Mucosa of descending colon (tissue), 3 donors: ENCODE measurements around the gene PTHLH. TPM values are rescaled to one million over a fixed set of nuclear protein-coding genes. Genes with fewer than 3 reads are reported as not detected.

Source experiments
- ATAC-seq: fragments of 200-7000 bp; cut with Tn5 transposase; one replicate; pipeline ENCODE4 v1.9.1; 2020; ENCODE audit warnings: mild to moderate bottlenecking, moderate library complexity
- DNase-seq, 3 donors: peaks; one replicate each; pipeline ENCODE4 v3.0.0-alpha.2; 2020
- H3K36me3 ChIP-seq: fragments of 200-600 bp; one replicate; pipeline ENCODE4 v1.8.0; 2021; ENCODE audit warnings: low read depth, mild to moderate bottlenecking
- H3K4me1 ChIP-seq: fragments of 200-600 bp; one replicate; pipeline ENCODE4 v1.8.0; 2021; ENCODE audit warnings: low read depth, mild to moderate bottlenecking
- H3K4me3 ChIP-seq: fragments of 200-600 bp; one replicate; pipeline ENCODE4 v1.8.0; 2021; ENCODE audit warnings: mild to moderate bottlenecking
- H3K9me3 ChIP-seq: fragments of 200-600 bp; one replicate; pipeline ENCODE4 v1.8.0; 2021; ENCODE audit warnings: mild to moderate bottlenecking
- intact Hi-C, 2 donors: fragments of 100-400 bp; cut with DNase I in 1 of 2; cut with micrococcal nuclease in 1 of 2; formaldehyde crosslinking; loops; one replicate each; pipeline versions ENCODE4 v1.11.0 to v1.11.1; 2022; cut with DNase I, micrococcal nuclease
- total RNA-seq, 3 donors: library from RNA; stranded (reverse); fragmentation: NEBNext Ultra II Directional in 2 of 3; extraction: Animal tissue kit (Norgen Biotek cat#: 25700) in 2 of 3; gene quantifications; one replicate each; pipeline versions ENCODE4 v1.2.1 to v1.2.4, GENCODE V29; 2021 to 2023
- TF ChIP-seq, protein P1 (sequence below): fragments of 200-600 bp; IDR thresholded peaks from one replicate; pipeline ENCODE4 v1.8.0; 2022; ENCODE audit warnings: antibody characterized with exemption, mild to moderate bottlenecking
- donor health status: DM: no; HTN: no; CAD: no; lungs with moderate emphysema.
- donor health status: DM: no; HTN: no; CAD: no.
- donor health status: DM: no; HTN: yes; CAD: no.

The PTHLH gene
- total RNA-seq, 3 donors from 2014 or later, result 2.2 TPM; not detected in 2

DNA sequence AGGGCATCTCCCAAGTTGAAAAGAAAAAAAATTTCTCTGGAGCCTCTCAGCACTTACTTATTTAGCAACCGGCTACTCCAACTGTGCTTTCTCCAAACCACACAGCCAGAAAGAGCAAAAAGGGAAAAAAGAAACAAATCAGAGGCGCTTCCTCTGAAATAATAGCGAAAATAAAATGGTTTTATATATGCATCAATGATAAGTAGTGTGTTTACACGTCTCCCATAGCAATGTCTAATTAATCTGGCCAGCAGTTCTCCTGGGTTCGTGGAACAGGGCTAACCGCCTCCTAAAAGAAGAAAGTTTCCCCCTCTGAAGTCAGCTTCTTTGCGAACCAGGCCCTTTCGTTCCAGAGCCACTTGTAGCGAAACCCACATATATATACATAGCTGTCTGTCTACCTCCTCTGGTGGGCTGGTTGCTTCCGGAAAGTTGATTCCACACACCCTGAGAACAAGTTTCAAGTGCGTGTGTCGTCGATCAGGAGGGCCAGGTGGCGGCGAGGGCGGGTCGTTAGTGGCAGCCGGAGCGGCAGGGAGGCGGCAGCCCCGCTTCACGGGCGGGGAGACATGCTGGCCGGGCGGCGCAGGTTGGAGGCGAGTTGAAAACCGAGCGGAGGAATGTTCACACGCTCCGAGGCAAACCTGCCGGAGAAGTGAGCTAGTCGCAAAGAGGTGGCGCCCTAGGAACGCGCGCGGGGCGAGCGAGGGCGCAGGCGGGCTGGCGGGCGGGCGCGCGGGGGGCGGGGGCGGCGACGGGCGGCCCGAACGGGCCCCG is 2.7 kb downstream of the PTHLH start:
- H3K4me3 ChIP-seq, result no peak overlapping the region
- intact Hi-C loops, result no loop called here
- DNase-seq (peak; percentile 36 to 60 (median 54)), ATAC-seq (peak; percentile 57)
- no peaks in the 10 kb centered on the region for H3K9me3 ChIP-seq
- H3K36me3 ChIP-seq, result no peaks in the 10 kb centered on the region
- TF ChIP-seq, protein P1, sequence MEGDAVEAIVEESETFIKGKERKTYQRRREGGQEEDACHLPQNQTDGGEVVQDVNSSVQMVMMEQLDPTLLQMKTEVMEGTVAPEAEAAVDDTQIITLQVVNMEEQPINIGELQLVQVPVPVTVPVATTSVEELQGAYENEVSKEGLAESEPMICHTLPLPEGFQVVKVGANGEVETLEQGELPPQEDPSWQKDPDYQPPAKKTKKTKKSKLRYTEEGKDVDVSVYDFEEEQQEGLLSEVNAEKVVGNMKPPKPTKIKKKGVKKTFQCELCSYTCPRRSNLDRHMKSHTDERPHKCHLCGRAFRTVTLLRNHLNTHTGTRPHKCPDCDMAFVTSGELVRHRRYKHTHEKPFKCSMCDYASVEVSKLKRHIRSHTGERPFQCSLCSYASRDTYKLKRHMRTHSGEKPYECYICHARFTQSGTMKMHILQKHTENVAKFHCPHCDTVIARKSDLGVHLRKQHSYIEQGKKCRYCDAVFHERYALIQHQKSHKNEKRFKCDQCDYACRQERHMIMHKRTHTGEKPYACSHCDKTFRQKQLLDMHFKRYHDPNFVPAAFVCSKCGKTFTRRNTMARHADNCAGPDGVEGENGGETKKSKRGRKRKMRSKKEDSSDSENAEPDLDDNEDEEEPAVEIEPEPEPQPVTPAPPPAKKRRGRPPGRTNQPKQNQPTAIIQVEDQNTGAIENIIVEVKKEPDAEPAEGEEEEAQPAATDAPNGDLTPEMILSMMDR, result no peak
- H3K4me1 ChIP-seq, result peaks cover 13% of the 10 kb centered on the region

DNA sequence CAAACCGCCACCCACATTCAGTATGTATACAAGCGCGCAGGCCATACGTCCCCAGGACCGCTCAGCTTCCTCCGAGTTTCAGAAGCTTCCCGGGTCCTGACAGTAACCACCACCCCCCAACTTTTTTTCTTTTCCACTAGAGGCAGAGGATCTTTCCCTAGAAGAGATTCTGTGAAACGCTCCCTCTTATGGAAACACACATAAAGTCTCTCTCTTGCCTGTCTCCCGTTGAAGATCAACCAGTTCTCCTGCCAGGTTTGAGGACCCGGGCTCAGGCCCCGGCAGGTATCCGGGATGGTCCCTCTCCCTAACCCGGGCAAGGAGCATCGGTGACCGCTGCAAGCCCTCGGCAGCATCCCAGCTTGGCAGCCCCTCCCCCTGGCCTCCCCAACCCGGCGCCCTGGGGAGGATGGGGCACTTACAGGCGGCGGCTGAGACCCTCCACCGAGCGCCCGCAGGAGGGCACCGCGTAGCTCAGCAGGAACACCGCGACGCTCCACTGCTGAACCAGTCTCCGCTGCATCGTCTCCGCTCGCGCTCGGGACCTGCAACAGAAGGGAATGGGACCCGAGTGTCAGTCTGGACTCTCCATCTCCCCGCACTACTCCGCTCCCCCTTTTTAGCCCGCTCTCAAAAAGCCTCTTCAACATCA is 3.4 kb downstream of the PTHLH start:
- Histone ChIP-seq H3K36me3 (no peaks in the 10 kb centered on the region), H3K4me1 (peaks cover 13% of the 10 kb centered on the region), H3K4me3 (no peak overlapping the region), H3K9me3 (no peaks in the 10 kb centered on the region)
- TF ChIP-seq, protein P1, result no peak
- ATAC-seq (no peak), DNase-seq (no peak)
- intact Hi-C loops, result no loop called here

DNA sequence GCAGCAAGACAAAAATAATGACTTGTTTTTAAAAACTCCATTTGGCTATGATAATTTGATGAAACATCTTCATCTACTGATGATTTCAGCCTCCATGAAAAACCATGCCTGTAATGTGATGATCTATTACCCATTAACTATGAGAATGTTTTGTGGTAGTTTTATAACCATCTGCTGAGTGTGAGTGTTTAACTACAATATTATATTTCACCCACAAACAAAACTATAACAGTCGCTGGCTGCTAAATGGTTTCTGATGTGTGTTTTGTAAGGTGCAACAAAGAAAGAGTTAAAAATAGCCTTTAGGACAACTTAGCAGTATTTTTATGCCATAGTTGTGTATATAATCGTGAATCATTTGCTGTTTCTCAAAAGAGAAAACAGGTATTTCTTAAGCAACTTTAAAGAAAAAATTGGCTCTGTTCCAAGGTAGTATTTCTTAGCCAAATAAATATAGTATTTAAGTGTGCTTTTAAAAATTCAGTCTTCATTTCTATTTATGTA is 4.9 kb downstream of the PTHLH start:
- Histone ChIP-seq H3K9me3 (no peaks in the 10 kb centered on the region), H3K4me3 (no peak overlapping the region), H3K4me1 (peaks cover 13% of the 10 kb centered on the region), H3K36me3 (no peaks in the 10 kb centered on the region)
- intact Hi-C loops, result no loop called here
- TF ChIP-seq, protein P1, result no peak
- no peak for DNase-seq
- no peak for ATAC-seq

DNA sequence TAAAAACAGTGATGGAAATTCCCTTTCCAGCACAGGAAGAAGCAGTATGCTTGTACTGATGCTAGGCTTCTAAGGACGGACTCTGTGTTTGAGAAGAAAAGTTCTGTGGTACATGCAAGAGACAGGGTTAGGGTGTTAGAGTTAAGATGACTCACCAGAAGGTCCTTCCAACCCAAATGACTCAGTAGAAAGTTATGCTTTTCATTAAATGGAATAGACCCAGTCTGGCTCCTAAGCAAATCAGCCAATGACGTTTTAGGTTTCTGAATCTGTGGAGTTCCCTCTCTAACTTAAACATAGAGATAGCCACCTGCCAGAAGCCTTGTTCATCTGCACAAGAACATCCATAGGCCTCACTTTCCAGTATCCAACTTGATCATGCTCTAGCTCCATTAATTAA is 5.7 kb downstream of the PTHLH start:
- TF ChIP-seq, protein P1, result no peak
- intact Hi-C loops, result no loop called here
- Histone ChIP-seq H3K4me3 (no peak overlapping the region), H3K9me3 (no peaks in the 10 kb centered on the region), H3K4me1 (peaks cover 13% of the 10 kb centered on the region), H3K36me3 (no peaks in the 10 kb centered on the region)
- DNase-seq (no peak), ATAC-seq (peak; percentile 29)

DNA sequence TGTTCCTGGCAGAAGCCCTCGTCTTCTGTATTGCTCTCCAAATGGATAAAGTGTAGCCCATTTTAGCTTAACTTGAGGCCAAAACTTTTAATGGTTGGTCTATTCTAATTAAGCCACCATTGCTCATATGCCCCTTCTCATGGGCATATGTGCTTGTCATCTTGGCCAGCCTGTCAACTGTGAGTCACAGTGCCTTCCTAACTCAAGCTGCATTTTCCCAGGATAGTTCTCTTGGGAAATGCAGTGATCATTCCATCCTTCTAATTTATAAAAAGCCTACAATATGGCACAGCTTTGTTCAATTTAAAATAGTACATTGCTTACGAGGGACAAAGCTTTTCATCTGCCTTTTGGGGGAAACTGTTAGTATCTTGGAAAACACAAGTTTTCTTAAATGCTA is 6.6 kb downstream of the PTHLH start:
- H3K4me3 ChIP-seq, result no peak overlapping the region
- TF ChIP-seq, protein P1, result no peak
- DNase-seq (no peak), ATAC-seq (no peak)
- intact Hi-C loops, result no loop called here
- H3K36me3 ChIP-seq, result no peaks in the 10 kb centered on the region
- no peaks in the 10 kb centered on the region for H3K9me3 ChIP-seq
- H3K4me1 ChIP-seq, result peaks cover 13% of the 10 kb centered on the region
